ENCODE results near the gene INSRR.

INSRR gene

DNA sequence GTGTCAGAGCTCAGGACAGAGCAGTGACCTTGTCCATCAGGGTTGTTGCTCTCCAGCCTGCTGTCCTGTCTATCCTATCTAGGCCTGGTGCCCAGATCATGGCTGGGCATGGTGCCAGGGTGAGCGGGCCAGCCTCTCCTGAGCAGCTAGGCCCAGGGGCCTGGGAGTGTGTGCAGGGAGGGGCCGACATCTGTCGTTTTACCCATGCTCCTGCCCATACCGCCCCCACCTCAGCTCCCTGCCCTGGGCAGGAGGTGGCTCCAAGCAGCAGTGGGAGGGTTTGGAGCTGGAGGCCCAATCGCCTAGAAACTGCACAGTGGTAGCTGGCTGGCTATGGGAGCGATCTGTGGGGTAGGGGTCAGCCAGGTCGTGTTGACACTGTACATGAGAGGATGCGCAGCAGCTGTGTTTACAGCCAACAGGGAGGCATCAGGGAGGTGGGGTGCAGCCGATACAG is 6.5 kb downstream of the INSRR start:
- no peak for TF ChIP-seq SIN3A (IDR thresholded peaks at IDR 0.05; ENCODE audit: borderline replicate concordance, insufficient read depth, low read length)
- TF ChIP-seq TAF1 (IDR thresholded peaks at IDR 0.05; ENCODE audit: borderline replicate concordance, insufficient read depth, low read length): no peak
- no peak for TF ChIP-seq FOXP2 (optimal IDR thresholded peaks at IDR 0.05; ENCODE audit: borderline replicate concordance, extremely low read depth, extremely low read length, insufficient read depth)
- no peak for TF ChIP-seq POLR2AphosphoS5 (IDR thresholded peaks at IDR 0.05; ENCODE audit: low read depth, low read length)
- TF ChIP-seq, protein P1, sequence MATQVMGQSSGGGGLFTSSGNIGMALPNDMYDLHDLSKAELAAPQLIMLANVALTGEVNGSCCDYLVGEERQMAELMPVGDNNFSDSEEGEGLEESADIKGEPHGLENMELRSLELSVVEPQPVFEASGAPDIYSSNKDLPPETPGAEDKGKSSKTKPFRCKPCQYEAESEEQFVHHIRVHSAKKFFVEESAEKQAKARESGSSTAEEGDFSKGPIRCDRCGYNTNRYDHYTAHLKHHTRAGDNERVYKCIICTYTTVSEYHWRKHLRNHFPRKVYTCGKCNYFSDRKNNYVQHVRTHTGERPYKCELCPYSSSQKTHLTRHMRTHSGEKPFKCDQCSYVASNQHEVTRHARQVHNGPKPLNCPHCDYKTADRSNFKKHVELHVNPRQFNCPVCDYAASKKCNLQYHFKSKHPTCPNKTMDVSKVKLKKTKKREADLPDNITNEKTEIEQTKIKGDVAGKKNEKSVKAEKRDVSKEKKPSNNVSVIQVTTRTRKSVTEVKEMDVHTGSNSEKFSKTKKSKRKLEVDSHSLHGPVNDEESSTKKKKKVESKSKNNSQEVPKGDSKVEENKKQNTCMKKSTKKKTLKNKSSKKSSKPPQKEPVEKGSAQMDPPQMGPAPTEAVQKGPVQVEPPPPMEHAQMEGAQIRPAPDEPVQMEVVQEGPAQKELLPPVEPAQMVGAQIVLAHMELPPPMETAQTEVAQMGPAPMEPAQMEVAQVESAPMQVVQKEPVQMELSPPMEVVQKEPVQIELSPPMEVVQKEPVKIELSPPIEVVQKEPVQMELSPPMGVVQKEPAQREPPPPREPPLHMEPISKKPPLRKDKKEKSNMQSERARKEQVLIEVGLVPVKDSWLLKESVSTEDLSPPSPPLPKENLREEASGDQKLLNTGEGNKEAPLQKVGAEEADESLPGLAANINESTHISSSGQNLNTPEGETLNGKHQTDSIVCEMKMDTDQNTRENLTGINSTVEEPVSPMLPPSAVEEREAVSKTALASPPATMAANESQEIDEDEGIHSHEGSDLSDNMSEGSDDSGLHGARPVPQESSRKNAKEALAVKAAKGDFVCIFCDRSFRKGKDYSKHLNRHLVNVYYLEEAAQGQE (IDR thresholded peaks at IDR 0.05; ENCODE audit: insufficient read depth in 1 of 2, low read depth in 2 of 2, low read length in 2 of 2): no peak

DNA sequence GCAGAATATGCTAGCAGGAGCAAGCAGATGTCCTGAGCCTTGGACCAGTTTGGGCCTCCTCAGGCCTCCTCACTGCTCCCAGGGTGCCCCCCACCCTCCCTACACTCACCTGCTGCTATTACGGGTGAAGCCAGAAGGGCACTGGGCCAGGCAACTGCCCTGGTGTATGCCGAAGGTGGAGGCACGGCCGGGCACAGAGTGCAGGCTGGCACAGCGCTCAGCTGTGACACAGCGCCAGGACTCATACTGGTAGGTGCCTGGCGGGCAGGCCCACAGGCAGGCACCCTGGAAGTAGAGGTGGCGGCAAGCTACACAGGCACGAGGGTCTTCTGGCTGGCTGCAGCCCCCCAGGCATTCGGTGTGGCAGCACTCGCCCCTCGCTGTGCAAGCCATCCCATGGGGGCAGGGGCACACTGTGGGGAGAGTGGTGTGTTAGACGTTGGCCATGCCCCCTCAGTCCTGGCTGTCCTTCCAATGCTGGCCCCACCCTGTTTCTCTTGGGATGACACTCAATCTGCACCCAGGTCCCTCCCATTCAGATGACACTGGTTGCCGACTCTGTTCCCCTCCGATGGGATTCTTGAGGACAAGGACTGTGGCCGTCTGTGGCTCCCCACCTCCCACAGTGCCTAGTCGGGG is 7.0 kb downstream of the INSRR start:
- no peak for TF ChIP-seq FOXP2 (optimal IDR thresholded peaks at IDR 0.05; ENCODE audit: borderline replicate concordance, extremely low read depth, extremely low read length, insufficient read depth)
- no peak for TF ChIP-seq SIN3A (IDR thresholded peaks at IDR 0.05; ENCODE audit: borderline replicate concordance, insufficient read depth, low read length)
- TF ChIP-seq POLR2AphosphoS5 (IDR thresholded peaks at IDR 0.05; ENCODE audit: low read depth, low read length): no peak
- TF ChIP-seq, protein P1 (IDR thresholded peaks at IDR 0.05; ENCODE audit: insufficient read depth in 1 of 2, low read depth in 2 of 2, low read length in 2 of 2): no peak
- no peak for TF ChIP-seq TAF1 (IDR thresholded peaks at IDR 0.05; ENCODE audit: borderline replicate concordance, insufficient read depth, low read length)

DNA sequence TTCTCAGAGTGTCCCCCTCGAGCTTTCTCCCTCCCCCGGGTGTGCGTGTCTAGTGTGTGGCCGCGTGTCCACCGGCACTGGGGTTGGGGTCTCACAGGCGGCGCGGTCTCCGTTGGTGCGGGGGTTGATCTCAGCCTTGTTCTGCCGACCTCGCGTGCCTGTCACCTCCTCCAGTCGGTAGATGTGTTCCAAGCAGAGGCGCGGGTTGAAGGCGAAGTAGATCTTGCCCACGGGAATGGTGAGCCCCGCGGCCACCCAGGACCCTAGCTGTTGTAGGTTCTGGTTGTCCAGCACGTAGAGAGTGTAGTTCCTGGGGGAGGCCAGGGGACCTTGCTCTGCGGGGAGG is 9.8 kb downstream of the INSRR start:
- TF ChIP-seq POLR2AphosphoS5 (IDR thresholded peaks at IDR 0.05; ENCODE audit: low read depth, low read length) (no peak), SIN3A (IDR thresholded peaks at IDR 0.05; ENCODE audit: borderline replicate concordance, insufficient read depth, low read length) (no peak), FOXP2 (optimal IDR thresholded peaks at IDR 0.05; ENCODE audit: borderline replicate concordance, extremely low read depth, extremely low read length, insufficient read depth) (no peak), TAF1 (IDR thresholded peaks at IDR 0.05; ENCODE audit: borderline replicate concordance, insufficient read depth, low read length) (no peak)
- TF ChIP-seq, protein P1 (IDR thresholded peaks at IDR 0.05; ENCODE audit: insufficient read depth in 1 of 2, low read depth in 2 of 2, low read length in 2 of 2): no peak

DNA sequence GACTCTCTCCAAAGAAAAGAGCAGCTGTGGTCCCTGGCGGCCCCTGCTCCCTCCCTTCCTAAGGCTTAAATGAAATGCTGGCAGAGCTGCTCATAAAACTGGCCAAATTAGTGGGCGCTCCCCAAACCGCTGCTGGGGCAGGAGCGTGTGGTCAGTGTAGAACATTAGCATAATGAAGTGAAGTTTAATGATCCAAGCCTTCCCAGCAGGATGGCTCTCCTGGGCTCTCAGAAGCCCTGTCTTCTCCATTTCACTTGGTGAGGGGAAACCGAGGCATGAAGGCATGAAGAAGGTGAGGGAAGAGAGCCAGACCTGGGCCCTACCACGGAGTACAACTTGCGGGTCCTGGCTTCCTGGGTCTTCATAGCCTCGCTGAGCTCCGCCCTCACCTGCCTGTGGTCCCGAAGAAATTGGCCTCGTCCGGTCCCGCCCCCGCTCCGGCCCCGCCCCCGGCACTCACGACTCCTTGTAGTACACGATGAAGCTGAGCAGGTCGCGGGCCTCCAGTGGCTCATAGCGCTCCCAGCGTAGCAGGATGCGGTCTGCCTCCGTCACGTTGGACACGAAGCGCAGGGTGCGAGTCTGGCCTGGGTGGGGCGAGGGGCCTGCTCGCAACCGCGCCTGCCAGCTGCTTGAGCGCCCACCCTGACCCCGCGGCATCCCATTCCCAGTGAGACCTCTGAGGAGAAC is 10.3 kb downstream of the INSRR start:
- TF ChIP-seq SIN3A (IDR thresholded peaks at IDR 0.05; ENCODE audit: borderline replicate concordance, insufficient read depth, low read length): no peak
- TF ChIP-seq, protein P1 (IDR thresholded peaks at IDR 0.05; ENCODE audit: insufficient read depth in 1 of 2, low read depth in 2 of 2, low read length in 2 of 2): no peak
- no peak for TF ChIP-seq POLR2AphosphoS5 (IDR thresholded peaks at IDR 0.05; ENCODE audit: low read depth, low read length)
- TF ChIP-seq TAF1 (IDR thresholded peaks at IDR 0.05; ENCODE audit: borderline replicate concordance, insufficient read depth, low read length): no peak
- TF ChIP-seq FOXP2 (optimal IDR thresholded peaks at IDR 0.05; ENCODE audit: borderline replicate concordance, extremely low read depth, extremely low read length, insufficient read depth): no peak

Measured in PFSK-1 (cell line).